T-cell (primary cell): Measurements from ENCODE around the gene CD55. TPM values are rescaled to one million over a fixed set of nuclear protein-coding genes. Genes with fewer than 3 reads are reported as not detected.

ENCODE experiments used
- ATAC-seq, 4 experiments: fragments of 200-7000 bp in 3 of 4; fragments of 150-1000 bp in 1 of 4; cut with Tn5 transposase; replicated peaks in 1 of 4; 1 replicate in 3 of 4; 2 replicates in 1 of 4; pipeline ENCODE4 v1.10.0; 2021; ENCODE audit warnings: moderate library complexity in 3 of 4, mild to moderate bottlenecking in 2 of 4, moderate number of reproducible peaks in 1 of 4
- CTCF ChIA-PET, 2 donors: fragments of 300-600 bp; sonication (Branson Sonifier 250); formaldehyde crosslinking; loops; one replicate each; lab custom pipeline; 2022; ENCODE audit warnings: antibody characterized with exemption in 2 of 2; lab: Charles Lee
- POLR2A ChIA-PET, 2 donors: fragments of 300-600 bp; sonication (Branson Sonifier 250); formaldehyde crosslinking; loops; one replicate each; lab custom pipeline; 2022; ENCODE audit warnings: antibody characterized with exemption in 2 of 2; lab: Charles Lee
- DNase-seq, 35 experiments: peaks; one replicate each; pipeline versions ENCODE4 v3.0.0 to v3.0.0-alpha.2; 2013 to 2023
- H3K27ac ChIP-seq: one replicate; pipeline ENCODE4 v1.5.1; 2013; ENCODE audit warnings: low read length
- H3K27me3 ChIP-seq, 2 experiments: replicated peaks in 1 of 2; 1 replicate in 1 of 2; 2 replicates in 1 of 2; pipeline versions ENCODE4 v1.6.1 to v1.7.0; 2013; ENCODE audit warnings: low read length in 1 of 2, mixed read lengths in 1 of 2; ENCODE audit not compliant: control insufficient read depth in 2 of 2, insufficient read depth in 2 of 2; ENCODE audit errors: extremely low read depth in 1 of 2
- H3K36me3 ChIP-seq, 2 donors: 1 replicate in 1 of 2; 2 replicates in 1 of 2; pipeline versions ENCODE4 v1.6.1 to v1.7.0; 2013; ENCODE audit warnings: low read length in 1 of 2; ENCODE audit not compliant: control insufficient read depth in 2 of 2, insufficient read depth in 1 of 2; ENCODE audit errors: extremely low read depth in 1 of 2
- H3K4me1 ChIP-seq, 2 experiments: 1 replicate in 1 of 2; 2 replicates in 1 of 2; pipeline versions ENCODE4 v1.6.1 to v1.7.0; 2013; ENCODE audit warnings: low read length in 2 of 2, mixed read lengths in 1 of 2; ENCODE audit not compliant: insufficient read depth in 2 of 2, control insufficient read depth in 1 of 2; ENCODE audit errors: extremely low read depth in 1 of 2
- H3K4me3 ChIP-seq, 2 donors: 1 replicate in 1 of 2; 2 replicates in 1 of 2; pipeline versions ENCODE4 v1.5.1 to v1.7.0; 2013; ENCODE audit warnings: mild to moderate bottlenecking in 2 of 2, low read length in 1 of 2, moderate library complexity in 1 of 2; ENCODE audit not compliant: control insufficient read depth in 1 of 2; ENCODE audit errors: extremely low read depth in 1 of 2
- H3K9me3 ChIP-seq: 2 replicates; pipeline ENCODE4 v1.7.0; 2013
- H3K27ac Mint-ChIP-seq, 2 donors: one replicate each; pipeline ENCODE4 v1.8.0; 2020 to 2021; ENCODE audit warnings: mild to moderate bottlenecking in 2 of 2, mixed read lengths in 2 of 2
- H3K27me3 Mint-ChIP-seq, 2 donors: one replicate each; pipeline ENCODE4 v1.8.0; 2021 to 2022; ENCODE audit warnings: mixed read lengths in 2 of 2
- H3K36me3 Mint-ChIP-seq: one replicate; pipeline ENCODE4 v1.8.0; 2021; ENCODE audit warnings: mixed read lengths
- H3K4me1 Mint-ChIP-seq, 3 donors: one replicate each; pipeline ENCODE4 v1.8.0; 2020 to 2022; ENCODE audit warnings: mixed read lengths in 3 of 3, mild to moderate bottlenecking in 1 of 3
- H3K4me3 Mint-ChIP-seq, 3 donors: one replicate each; pipeline ENCODE4 v1.8.0; 2020 to 2022; ENCODE audit warnings: mild to moderate bottlenecking in 3 of 3, mixed read lengths in 3 of 3, moderate library complexity in 3 of 3
- H3K9me3 Mint-ChIP-seq, 3 donors: one replicate each; pipeline ENCODE4 v1.8.0; 2020 to 2022; ENCODE audit warnings: mixed read lengths in 3 of 3
- WGBS: methylation state at CpG from one replicate; pipeline ENCODE4 v1.1.5; 2013; ENCODE audit warnings: missing lambda C conversion rate; ENCODE audit not compliant: insufficient coverage; 5-methylcytosine and 5-hydroxymethylcytosine counted together
- total RNA-seq, 35 experiments: library from RNA in 6 of 35; stranded (reverse) in 6 of 35; fragments of 120-200 nt in 1 of 35; gene quantifications; one replicate each; pipeline versions ENCODE4 v1.2.1 to v1.2.4 and lab custom pipeline; 2013 to 2026

The CD55 gene
- total RNA-seq, 5 donors from 2014 or later (not counting 1 experiment from before 2014, with no cell fraction given): 86.2 to 218 (median 117) TPM

DNA sequence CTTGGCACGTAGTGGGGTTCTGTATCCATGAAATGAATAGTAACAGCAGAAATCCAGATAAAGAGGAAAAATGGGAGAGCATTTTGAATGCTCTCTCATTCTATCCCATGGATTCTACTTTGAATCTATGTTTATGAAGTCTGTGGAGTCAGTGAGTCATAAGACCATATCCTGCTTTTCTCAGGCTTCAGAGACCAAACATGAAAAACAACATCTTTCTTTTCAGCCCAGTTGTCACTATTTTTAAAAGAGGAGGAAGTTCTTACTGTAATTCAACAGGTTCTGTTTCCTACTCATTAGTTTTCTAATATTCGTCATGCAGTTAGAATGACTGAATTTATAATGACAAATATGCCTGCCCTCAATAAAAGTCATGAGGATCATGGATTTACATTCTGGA, 39.4 kb upstream of the CD55 start:
- Histone ChIP-seq H3K36me3 (no peaks in the 10 kb centered on the region), H3K4me1 (peaks cover 8 to 33% of the 10 kb centered on the region in 2 experiments), H3K27ac (no peak overlapping the region), H3K4me3 (no peak overlapping the region), H3K27me3 (no peaks in the 10 kb centered on the region), H3K9me3 (no peaks in the 10 kb centered on the region)
- Mint-ChIP-seq H3K27ac (peak overlapping the region; percentile 56 to 75), H3K27me3 (no peaks in the 10 kb centered on the region), H3K4me3 (peak overlapping the region in 2 of 3 donors; percentile 7 to 14), H3K9me3 (no peaks in the 10 kb centered on the region), H3K36me3 (no peaks in the 10 kb centered on the region), H3K4me1 (peaks cover 47 to 53% (median 48%) of the 10 kb centered on the region in 3 donors)
- WGBS: 100% methylated on average over 1 of the region's 2 CpGs
- ATAC-seq (peak in 2 of 4 experiments; percentile 68 to 82), DNase-seq (no peak)
- POLR2A ChIA-PET: no interaction called here
- CTCF ChIA-PET: no interaction called here

DNA sequence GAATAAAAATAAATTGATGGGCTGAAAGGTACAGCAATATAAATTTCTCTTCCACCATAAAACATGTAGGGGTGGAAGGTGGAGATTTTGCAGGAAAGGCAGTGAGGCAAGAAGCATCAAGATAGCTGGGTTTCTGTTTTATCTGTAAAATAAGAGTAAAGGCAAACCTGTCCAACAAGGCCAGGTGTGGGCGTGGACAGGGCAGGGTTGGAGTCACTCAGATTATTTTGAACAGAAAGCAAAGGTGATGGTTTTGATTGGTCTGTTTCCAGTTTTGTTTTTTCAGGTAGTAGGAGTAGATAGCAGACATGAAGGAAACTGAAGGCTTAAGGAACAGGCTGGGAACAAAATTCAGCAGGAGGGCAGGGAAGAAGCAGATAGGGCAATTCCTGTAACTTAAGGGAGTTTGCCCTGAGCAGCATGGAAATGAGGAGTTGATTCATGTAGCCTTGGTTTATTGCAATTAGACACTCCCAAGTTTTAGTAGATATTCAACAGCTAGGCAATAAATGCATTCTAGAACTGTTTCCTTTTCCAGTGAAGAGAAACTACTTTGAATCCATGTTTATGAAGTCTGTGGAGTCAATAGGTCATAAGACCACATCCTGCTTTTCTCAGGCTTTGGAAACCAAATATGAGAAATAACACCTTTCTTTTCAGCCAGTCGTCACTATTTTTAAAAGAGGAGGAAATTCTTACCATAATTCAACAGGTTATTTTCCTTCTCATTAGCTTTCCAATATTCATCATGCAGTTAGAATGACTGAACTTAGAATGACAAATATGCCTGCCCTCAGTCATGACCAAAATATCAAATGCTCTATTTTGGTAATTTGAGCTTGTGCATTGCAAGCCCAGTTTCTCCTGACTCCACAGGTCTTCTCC, 38.7 kb upstream of the CD55 start:
- Mint-ChIP-seq H3K27ac (peak overlapping the region; percentile 56 to 75), H3K27me3 (no peaks in the 10 kb centered on the region), H3K4me3 (peak overlapping the region; percentile 14 to 15 (median 14)), H3K9me3 (no peaks in the 10 kb centered on the region), H3K36me3 (no peaks in the 10 kb centered on the region), H3K4me1 (peaks cover 41 to 46% (median 43%) of the 10 kb centered on the region in 3 donors)
- 56% methylated on average over 1 of the region's 2 CpGs for WGBS
- ATAC-seq (peak in 1 of 4 experiments; percentile 51), DNase-seq (peak in 1 of 35 experiments; percentile 5)
- H3K4me1 ChIP-seq: peaks cover 8 to 28% of the 10 kb centered on the region in 2 experiments
- ChIA-PET POLR2A (interaction anchor here in 1 of 2 donors (0.7 kb wide), 1 partner anchor 13 kb away, joined by 3 read pairs; no protein-coding TSS in a partner anchor), CTCF (interaction anchor here in 1 of 2 donors (0.7 kb wide), 1 partner anchor 122 kb away, joined by 3 read pairs; no protein-coding TSS in a partner anchor)
- H3K27ac ChIP-seq: no peak overlapping the region
- no peaks in the 10 kb centered on the region for H3K36me3 ChIP-seq
- H3K4me3 ChIP-seq: no peak overlapping the region
- no peaks in the 10 kb centered on the region for H3K27me3 ChIP-seq
- no peaks in the 10 kb centered on the region for H3K9me3 ChIP-seq

DNA sequence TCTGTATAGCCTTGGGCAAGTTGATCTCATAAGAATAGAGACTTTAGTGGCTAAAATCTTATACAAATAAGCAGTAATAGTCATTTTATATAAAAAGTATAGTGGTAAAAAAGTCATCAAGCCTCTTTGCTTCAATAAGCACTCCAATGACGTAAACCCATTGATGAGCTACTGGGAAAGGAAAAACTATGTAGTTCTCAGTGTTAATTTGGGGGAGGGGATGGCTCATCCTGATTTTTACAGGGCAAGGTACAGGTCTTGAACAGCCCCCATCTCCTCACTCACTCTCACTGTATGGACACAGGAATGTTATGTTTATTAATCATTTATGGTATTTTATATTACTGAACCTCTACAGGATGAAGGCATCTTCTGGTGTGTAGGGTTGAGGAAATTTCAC, 38.1 kb upstream of the CD55 start:
- H3K4me3 Mint-ChIP-seq: peak overlapping the region in 1 of 3 donors; percentile 14
- H3K36me3 Mint-ChIP-seq: no peaks in the 10 kb centered on the region
- H3K27ac Mint-ChIP-seq: peak overlapping the region in 1 of 2 donors; percentile 56
- ChIA-PET CTCF (interaction anchor here in 1 of 2 donors (0.7 kb wide), 1 partner anchor 122 kb away, joined by 3 read pairs; no protein-coding TSS in a partner anchor), POLR2A (interaction anchor here in 1 of 2 donors (0.6 to 0.7 kb wide), 2 partner anchors 13 to 507 kb away, joined by 3 to 6 read pairs; no protein-coding TSS in a partner anchor)
- ATAC-seq: no peak
- H3K4me1 Mint-ChIP-seq: peaks cover 40 to 43% (median 43%) of the 10 kb centered on the region in 3 donors
- no peaks in the 10 kb centered on the region for H3K27me3 Mint-ChIP-seq
- DNase-seq: no peak
- H3K27ac ChIP-seq: no peak overlapping the region
- H3K4me1 ChIP-seq: peaks cover 8 to 28% of the 10 kb centered on the region in 2 experiments
- no peaks in the 10 kb centered on the region for H3K27me3 ChIP-seq
- H3K4me3 ChIP-seq: no peak overlapping the region
- no peaks in the 10 kb centered on the region for H3K36me3 ChIP-seq
- no peaks in the 10 kb centered on the region for H3K9me3 ChIP-seq
- no CpG with 5 or more reads among the region's 1 CpG for WGBS
- no peaks in the 10 kb centered on the region for H3K9me3 Mint-ChIP-seq

DNA sequence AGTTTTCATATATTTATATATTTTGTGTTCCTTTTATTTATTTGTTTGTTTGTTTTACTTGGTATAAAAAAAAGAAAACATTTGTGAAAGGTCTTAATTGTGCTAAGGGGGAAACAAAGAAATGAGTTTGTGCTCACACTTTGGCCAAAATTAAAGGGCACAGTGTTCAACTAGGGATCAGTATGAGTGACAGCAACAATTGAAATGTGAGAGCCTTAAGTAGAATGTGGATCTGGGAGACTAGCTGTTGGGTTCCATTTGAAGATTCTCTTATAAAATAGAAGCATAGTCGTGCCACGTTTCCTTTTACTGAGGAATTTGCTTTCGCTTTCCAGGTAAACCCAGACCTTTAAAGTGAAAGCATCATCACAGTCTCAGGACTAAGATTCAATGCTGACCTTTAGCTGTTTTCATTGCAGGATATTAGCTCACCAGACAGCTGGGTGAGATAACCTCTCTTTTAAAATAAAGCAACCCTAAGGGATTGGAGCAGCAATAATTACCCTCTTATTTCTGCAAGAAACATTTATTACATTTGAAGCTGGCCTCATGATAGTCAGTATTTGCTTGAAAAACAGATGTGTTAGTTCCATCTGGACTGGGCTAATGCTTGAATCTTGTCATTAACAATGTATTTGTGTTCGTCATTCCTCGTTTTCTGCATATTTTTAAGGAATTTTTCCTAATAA, 37.1 kb upstream of the CD55 start:
- 56% methylated on average over 3 of the region's 5 CpGs for WGBS
- H3K27ac ChIP-seq: no peak overlapping the region
- H3K27ac Mint-ChIP-seq: no peak overlapping the region

DNA sequence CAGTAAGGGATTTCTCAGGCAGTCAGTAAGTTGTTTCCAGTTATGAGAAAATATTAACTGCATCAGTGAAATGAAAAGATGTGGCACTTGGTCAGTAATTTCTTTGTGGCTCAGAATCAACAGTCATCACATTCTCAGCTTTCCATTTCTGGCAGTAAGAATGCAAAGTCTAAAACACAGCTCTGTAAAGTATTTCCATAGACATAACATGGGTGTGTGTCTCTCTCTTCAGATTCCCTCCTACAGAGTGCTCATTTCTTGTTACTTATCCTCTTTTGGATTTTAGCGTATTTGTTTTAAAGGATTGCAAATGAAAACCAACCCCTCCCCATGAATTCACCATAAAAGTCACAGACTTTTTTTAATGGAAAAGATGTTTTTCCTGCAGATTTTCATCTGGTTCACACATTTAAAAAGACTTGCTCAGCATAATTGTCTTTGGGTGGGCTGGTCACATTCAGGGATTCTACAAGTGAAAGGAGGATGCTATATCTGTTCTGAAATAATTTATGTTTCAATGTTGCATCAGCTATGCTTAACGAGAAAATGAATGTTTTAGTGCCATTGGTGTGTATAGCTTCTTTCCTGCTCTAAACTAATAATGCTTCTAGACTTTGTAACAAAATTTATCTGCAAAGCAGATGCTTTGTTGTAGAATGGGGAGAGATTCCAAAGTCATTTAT, 34.6 kb upstream of the CD55 start:
- Mint-ChIP-seq H3K27me3 (no peaks in the 10 kb centered on the region), H3K36me3 (peaks cover 7% of the 10 kb centered on the region), H3K27ac (no peak overlapping the region), H3K9me3 (peaks cover 0 to 11% (median 0%) of the 10 kb centered on the region in 3 donors), H3K4me1 (peaks cover 23 to 33% (median 26%) of the 10 kb centered on the region in 3 donors), H3K4me3 (no peak overlapping the region)
- Histone ChIP-seq H3K4me1 (peaks cover 5 to 20% of the 10 kb centered on the region in 2 experiments), H3K27me3 (peaks cover 0 to 5% of the 10 kb centered on the region in 2 experiments), H3K36me3 (no peaks in the 10 kb centered on the region), H3K4me3 (no peak overlapping the region), H3K27ac (no peak overlapping the region), H3K9me3 (no peaks in the 10 kb centered on the region)
- WGBS: no CpG with 5 or more reads among the region's 2 CpGs
- DNase-seq: no peak
- POLR2A ChIA-PET: interaction anchor here in 1 of 2 donors (0.7 to 1.1 kb wide), 2 partner anchors 9 to 51 kb away, joined by 3 to 4 read pairs; no protein-coding TSS in a partner anchor
- no peak for ATAC-seq
- CTCF ChIA-PET: no interaction called here

More for the DNA sequence above, 37.1 kb upstream of the CD55 start:
- POLR2A ChIA-PET: interaction anchor here in 1 of 2 donors (0.6 kb wide), 1 partner anchor 26 kb away, joined by 3 read pairs; no protein-coding TSS in a partner anchor
- Mint-ChIP-seq H3K4me1 (peaks cover 40 to 43% (median 43%) of the 10 kb centered on the region in 3 donors), H3K9me3 (no peaks in the 10 kb centered on the region), H3K27me3 (no peaks in the 10 kb centered on the region), H3K36me3 (no peaks in the 10 kb centered on the region), H3K4me3 (no peak overlapping the region)
- ATAC-seq (no peak), DNase-seq (no peak)
- H3K4me3 ChIP-seq: no peak overlapping the region
- peaks cover 8 to 28% of the 10 kb centered on the region in 2 experiments for H3K4me1 ChIP-seq
- no peaks in the 10 kb centered on the region for H3K36me3 ChIP-seq
- H3K27me3 ChIP-seq: no peaks in the 10 kb centered on the region
- no peaks in the 10 kb centered on the region for H3K9me3 ChIP-seq
- CTCF ChIA-PET: no interaction called here
